NCI-H1694 treated with DMSO at 0.1 percent for 48 hours (cell line): ENCODE results near the gene SKP1.

Source experiments
- DNase-seq: peaks from one replicate; lab custom pipeline; 2025; lab: John Stamatoyannopoulos, UW

The SKP1 gene

GRCh38 chr5:134143944-134144941, 32.5 kb downstream of the SKP1 start:
- DNase-seq, result no peak

- no peak for DNase-seq
These were observed 33.3 kb downstream of the SKP1 start for GRCh38 chr5:134143431-134143830.

GRCh38 chr5:134142806-134143205, 33.9 kb downstream of the SKP1 start:
- DNase-seq, result no peak

- no peak for DNase-seq
These were observed 34.7 kb downstream of the SKP1 start for GRCh38 chr5:134142052-134142451.

DNA sequence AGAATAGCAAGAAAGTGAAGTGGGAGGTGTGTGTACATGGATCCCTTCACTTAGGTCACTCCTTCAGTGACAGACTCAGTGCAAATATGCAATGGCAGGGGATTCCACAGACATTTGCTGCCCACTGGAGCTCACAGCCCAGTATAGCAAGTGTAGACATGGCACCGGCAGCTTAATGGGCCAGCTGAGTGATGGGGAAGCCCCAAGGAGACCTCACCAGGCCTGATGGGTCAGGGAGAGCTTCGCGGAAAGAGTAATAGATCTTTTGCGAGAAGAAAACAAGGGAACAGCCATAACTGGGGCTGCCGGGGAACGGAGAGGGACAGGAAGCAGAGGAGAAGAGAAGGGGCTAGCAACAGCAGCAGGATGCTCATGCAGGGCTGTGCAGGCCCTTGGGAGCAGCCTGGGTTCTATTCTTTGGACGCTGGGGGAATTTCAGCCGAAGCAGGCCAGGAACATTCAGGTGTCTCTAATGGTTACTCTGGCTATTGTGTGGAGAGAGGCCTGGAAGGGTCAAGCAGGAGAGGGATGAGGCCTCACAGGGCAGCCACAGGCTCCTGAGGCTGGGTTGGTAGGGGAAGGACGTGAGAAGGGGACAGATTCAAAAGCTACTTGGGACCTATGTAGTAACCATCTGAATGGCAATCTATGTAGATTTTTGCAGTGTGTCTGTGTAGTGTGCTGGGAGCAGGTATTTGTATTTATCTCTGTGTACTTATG, 35.3 kb downstream of the SKP1 start:
- DNase-seq, result no peak

DNA sequence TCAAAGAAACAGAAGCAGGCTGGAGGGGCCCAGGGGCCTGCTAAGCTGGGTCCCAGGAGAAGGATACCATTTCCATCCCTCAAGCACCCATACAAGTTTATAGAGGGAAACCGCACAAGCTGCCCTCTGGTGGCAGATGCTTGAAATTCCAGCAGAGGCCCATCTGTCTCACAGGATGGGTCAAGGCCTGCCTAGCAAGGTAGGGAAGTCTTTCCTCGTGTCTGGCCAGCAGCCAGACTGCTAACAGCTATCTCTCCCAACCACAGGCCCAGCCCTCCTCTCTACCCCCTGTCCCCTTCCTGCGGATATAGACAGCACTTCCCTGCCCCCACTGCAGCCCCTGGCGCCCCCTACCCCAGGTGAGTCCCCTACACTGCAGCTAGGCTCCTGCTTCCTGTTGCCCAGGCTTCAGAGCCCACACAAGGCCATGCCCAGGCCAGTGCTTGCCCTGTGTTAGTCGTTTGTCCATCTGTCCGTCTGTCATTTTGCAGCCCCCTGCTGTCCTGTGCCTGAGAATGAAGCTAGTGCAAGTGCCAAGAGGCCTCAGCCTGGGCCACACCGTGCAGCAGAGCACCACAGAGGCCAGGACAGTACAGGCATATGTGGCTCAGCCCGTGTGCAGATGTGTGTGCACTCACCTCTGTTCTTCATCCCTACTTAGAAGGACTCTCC, 36.1 kb downstream of the SKP1 start:
- DNase-seq, result peak; percentile 64

DNA sequence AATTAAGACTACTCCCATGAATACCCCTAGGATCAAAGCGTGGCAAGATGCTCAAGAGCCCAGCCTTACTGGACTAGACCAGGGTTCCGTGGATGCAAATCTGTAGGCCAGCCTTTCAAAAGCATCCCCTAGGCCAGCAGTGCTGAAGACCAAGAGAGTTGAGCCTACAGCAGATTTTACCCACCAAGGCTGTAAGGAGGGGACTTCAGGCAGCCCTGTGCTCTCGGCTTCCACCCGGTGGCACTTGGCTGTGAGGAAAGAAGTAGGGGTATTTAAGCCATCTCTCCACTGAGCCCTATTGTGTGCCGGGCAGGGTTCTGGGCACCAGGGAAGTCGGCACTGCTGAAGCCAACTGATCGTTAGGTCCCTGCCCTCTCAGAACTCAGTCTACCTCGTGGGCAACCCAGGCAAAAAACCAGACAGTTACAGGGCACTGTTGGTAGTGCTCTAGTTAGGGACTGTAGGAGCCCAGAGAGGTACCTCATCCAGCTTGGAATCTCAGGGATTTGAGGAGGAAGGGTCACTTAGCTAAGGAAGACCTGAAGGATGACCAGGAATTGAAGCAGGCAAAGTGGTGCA, 36.8 kb downstream of the SKP1 start:
- no peak for DNase-seq

GRCh38 chr5:134139377-134139851, 37.3 kb downstream of the SKP1 start:
- no peak for DNase-seq

GRCh38 chr5:134138416-134139376, 38.1 kb downstream of the SKP1 start:
- DNase-seq, result no peak

DNA sequence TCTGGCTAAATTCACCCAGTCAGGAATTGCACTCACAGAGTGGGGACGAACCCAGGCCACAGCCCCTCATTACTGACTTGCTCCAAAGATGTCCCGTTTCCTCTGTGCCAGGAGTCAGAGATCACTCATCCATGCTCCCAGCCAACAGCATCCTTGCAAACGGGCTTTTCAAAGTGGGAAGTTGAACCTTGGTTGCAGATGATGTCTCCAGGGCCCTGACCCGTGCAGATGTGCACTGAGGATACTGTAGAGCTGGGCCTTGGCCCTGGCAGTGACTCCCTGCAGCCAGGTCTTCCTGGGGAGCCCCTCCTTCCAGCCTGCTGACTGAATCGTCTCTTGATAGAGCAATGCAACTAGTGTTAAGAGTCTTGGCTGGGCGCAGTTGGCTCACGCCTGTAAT, 40.0 kb downstream of the SKP1 start:
- no peak for DNase-seq

GRCh38 chr5:134136221-134136631, 40.5 kb downstream of the SKP1 start:
- DNase-seq, result no peak

DNA sequence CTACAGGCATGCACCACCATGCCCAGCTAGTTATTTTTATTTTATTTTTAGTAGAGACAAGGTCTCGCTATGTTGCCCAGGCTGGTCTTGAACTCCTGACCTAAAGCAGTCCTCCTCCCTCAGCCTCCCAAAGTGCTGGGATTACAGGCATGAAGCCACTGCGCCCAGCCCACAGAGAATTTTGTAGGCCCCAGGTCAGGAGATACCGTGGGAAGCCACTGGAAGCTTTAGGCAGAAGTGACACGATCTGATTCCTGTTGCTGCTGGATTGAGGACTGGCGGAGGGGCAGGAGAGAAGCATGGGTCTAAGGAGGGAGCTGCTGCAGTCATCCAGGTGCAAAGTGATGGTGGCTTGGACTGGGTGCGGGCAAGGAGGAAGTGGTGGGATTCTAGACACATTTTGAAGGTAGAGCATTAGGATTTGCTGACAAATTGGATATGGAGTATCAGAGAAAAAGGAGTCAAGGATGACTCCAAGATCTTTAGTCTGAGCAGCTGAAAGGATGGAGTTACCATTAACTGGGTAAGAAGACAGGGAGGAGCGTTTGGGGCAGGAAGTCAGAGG, 41.6 kb downstream of the SKP1 start:
- no peak for DNase-seq

DNA sequence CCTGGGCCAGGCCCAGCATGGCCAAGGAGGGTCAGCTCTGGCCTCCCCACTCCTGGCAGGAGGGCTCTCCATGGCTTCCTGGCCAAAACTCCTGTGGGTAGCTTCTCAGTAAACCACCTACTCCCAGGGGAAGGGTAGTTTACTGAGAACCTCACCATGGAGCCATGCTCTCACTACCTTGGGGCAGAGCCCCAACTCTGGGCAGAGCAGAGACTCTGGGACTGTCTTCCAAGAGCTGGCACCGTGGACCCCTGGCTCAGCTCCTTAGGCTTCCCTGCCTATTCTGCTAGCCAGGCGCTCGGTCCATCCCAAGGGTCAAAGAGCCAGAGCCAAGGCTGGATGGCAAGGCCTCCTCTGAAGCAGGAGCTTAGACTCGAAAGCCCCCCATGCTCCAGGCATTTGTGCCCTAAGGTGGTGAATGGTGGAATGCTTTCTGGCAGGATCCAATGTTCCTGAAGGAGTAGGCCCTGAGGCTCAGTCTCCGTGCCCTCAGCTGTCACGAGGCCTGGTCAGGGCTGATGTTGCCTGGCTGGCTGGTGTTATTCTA, 42.7 kb downstream of the SKP1 start:
- no peak for DNase-seq

DNA sequence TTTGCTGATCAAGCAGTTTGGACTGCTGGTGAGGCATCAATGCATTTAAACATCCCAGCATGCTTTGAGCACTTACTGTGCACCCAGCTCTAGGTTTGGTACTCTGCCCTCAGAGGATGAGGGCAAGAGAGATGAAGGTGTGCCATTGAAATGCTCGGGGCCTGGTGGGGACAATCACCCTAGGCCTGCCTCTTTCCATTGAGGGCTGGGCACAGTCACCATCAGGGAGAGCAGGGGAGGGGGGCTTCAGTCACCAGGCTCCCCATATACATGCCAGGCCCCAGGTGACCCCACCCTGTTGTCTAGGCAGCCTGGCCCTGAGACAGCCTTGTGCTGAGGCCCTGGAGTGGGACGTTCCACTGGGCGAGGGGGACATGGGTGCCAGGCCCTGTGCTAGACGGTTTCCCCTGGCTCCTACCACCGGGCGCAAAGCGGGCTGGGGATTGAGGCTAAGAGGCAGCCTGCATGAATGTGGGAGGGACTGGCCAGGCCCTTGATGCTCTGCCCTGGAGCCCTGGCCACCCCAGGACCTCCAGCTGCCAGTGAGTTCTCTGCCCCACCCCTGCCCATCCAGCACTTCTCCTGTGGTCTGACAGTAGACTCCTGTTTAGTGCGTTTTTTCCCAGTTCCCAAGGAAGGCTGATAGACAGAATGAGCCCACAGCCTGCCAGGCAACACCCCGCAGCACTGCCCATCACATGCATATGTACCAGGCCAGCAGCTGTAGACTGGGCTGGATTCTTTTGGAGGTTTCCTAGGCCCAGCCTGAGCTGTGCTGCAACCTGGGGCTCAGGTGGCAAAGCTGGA, 43.4 kb downstream of the SKP1 start:
- no peak for DNase-seq

- DNase-seq, result no peak
These were observed 44.2 kb downstream of the SKP1 start for GRCh38 chr5:134132372-134133187.

- DNase-seq, result no peak
These were observed 45.0 kb downstream of the SKP1 start for GRCh38 chr5:134131578-134132350.

DNA sequence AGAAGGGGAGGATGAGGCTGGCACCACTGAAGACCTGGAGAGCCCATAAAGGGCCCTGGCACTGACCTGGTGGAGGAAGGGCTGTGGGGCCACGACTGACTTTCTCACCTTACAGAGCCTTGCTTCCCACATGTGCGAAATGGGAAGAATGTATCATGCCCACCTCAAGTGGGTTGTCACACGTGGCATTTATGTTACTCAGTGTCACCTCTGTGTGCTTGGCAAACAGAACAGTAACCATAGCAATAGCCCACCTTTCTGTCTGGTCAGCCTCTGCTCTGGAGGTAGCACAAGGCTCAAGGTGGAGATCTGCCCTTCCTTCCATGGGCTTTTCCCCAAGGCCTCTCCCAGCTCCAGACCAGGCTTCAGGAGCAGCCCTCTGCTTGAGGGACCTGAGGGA, 45.6 kb downstream of the SKP1 start:
- no peak for DNase-seq
